Kidney epithelial cell (primary cell): ENCODE measurements around the gene PANX2. TPM values are rescaled to one million over a fixed set of nuclear protein-coding genes. Genes with fewer than 3 reads are reported as not detected.

Experiments
- DNase-seq: peaks from one replicate; pipeline ENCODE4 v3.0.0-alpha.2; 2010; ENCODE audit warnings: low read depth
- H3K27me3 ChIP-seq: 2 replicates; pipeline ENCODE4 v1.6.0; 2011; ENCODE audit warnings: low read length; ENCODE audit not compliant: control insufficient read depth, insufficient read depth
- H3K36me3 ChIP-seq: 2 replicates; pipeline ENCODE4 v1.5.1; 2011; ENCODE audit warnings: low read length; ENCODE audit not compliant: control insufficient read depth, insufficient read depth
- H3K4me3 ChIP-seq: 2 replicates; pipeline ENCODE4 v1.5.1; 2011; ENCODE audit warnings: low read depth, mild to moderate bottlenecking, control low read depth, low read length
- total RNA-seq: library from RNA; depleted of rRNA; stranded (reverse); fragments of >200 nt; gene quantifications from 2 replicates; pipeline ENCODE4 v1.2.3, GENCODE V29; 2015
- TF ChIP-seq, protein P1 (sequence below): IDR thresholded peaks from 2 replicates; pipeline ENCODE4 v1.5.1; 2011; ENCODE audit warnings: mild to moderate bottlenecking, moderate library complexity, low read length, control low read depth, inconsistent platforms; ENCODE audit not compliant: insufficient read depth, poor library complexity, severe bottlenecking

Gene PANX2
- total RNA-seq, 1 donor from 2014 or later: 0.33 TPM

DNA sequence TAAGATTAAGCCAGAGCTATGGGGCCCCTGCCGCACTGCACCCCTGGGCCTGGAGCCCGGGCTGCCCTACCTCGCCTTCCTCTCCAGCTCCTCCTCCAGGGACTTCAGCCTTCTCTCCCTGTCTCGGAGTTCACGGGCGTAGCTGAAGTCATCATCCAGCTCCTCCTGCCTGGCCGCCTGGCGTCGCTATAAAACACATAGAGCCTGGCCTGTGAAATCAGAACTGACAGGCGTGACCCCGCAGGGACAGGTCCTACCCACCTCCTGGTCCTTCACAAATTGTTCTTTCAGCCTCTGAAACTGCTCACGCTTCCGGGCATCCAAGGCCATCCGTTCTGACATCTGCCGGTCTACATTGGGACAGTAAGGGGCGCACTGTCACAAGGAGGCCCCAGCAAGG, 53.5 kb downstream of the PANX2 start:
- Histone ChIP-seq H3K36me3 (no peaks in the 10 kb centered on the region), H3K27me3 (no peaks in the 10 kb centered on the region), H3K4me3 (no peak overlapping the region)
- TF ChIP-seq, protein P1, sequence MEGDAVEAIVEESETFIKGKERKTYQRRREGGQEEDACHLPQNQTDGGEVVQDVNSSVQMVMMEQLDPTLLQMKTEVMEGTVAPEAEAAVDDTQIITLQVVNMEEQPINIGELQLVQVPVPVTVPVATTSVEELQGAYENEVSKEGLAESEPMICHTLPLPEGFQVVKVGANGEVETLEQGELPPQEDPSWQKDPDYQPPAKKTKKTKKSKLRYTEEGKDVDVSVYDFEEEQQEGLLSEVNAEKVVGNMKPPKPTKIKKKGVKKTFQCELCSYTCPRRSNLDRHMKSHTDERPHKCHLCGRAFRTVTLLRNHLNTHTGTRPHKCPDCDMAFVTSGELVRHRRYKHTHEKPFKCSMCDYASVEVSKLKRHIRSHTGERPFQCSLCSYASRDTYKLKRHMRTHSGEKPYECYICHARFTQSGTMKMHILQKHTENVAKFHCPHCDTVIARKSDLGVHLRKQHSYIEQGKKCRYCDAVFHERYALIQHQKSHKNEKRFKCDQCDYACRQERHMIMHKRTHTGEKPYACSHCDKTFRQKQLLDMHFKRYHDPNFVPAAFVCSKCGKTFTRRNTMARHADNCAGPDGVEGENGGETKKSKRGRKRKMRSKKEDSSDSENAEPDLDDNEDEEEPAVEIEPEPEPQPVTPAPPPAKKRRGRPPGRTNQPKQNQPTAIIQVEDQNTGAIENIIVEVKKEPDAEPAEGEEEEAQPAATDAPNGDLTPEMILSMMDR: no peak
- DNase-seq: no peak

DNA sequence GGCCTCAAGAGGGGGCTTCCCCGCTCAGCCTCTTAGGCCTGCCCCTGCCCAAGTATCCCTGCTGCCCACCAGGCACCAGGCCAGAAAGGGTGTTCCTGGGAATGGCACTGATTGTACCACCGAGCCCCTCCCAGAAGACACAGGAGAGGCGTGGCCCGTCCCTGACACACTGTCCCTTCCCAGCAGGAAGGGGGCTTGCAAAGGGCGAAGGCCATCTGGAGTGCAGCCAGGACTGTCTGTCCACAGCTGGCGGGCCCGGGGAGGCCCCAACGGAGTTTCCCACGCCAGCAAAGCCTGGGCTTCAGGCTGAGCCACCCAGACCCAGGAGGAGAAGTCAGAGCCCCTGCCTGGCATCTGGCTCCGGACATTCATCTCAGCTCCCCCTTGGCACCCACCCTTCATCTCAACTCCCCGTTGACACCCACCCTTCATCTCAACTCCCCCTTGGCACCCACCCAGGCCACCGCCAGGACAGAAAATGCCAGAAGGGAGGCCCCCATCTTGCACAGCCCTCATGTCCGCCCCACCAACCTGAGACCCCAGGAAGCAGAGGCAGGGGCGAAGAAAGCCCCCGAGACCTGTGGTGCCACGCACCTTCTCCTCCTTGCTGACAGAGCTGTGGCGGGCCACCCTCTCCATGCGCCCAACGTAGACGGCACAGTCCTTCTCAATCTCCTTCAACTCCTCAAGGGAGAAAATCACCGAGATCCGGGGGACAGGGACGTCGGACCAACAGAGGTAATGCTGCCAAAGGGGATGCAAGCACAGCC, 54.9 kb downstream of the PANX2 start:
- TF ChIP-seq, protein P1: no peak
- H3K36me3 ChIP-seq: no peaks in the 10 kb centered on the region
- no peaks in the 10 kb centered on the region for H3K27me3 ChIP-seq
- no peak for DNase-seq
- H3K4me3 ChIP-seq: no peak overlapping the region

DNA sequence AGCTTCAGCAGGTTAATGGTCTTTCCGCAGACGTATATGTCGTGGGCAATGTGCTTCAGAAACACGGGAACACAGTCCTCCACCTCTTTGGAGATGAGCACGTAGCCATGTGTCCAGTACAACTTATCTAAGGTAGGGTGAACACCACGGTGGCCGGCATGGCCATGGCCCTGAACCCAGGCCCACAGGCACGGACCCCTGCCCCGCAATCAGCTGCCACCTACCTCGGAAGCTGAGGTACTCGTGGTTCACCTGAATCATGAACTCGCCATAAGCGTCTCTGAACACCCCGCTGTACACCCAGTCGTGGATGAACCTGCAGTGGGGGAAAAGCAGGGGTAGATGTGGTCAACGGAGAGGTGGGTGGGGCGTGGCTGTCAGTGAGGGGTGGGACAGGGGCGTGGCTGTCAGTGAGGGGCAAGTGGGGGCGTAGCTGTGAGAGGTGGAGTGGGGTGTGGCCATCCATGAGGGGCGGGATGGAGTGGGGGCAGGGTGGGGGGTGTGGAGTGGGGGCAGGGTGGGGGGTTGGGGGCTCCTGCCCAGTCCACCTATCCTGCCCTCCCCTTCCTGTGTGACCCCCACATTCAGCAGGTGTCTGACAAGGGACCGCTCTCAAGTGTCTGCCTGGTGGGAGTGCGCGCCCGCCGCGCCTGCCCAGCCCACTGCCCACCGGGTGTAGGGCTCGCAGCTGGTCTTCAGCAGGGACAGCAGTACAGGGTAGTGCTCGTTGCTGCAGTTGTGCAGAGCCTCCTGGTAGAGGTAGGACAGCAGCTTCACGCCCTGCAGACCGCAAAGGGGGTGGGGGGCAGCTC, 55.7 kb downstream of the PANX2 start:
- no peak for DNase-seq
- Histone ChIP-seq H3K36me3 (no peaks in the 10 kb centered on the region), H3K27me3 (no peaks in the 10 kb centered on the region), H3K4me3 (no peak overlapping the region)
- TF ChIP-seq, protein P1: no peak

DNA sequence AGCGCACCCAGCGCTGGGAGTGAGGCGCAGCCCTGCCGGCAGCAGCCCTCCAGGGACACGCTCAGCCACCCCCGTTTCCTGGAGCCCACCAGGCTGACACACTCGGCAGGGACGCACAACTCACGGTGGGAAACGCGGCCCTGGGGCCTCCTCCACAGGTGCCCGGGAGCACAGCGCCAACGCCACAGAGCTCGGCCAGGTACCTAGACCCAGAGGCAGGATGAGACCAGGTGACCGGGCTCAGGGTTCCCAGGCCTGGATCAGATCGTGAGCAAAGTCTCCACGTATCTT, 56.3 kb downstream of the PANX2 start:
- no peak overlapping the region for H3K4me3 ChIP-seq
- TF ChIP-seq, protein P1: no peak
- H3K36me3 ChIP-seq: no peaks in the 10 kb centered on the region
- DNase-seq: no peak
- H3K27me3 ChIP-seq: no peaks in the 10 kb centered on the region

DNA sequence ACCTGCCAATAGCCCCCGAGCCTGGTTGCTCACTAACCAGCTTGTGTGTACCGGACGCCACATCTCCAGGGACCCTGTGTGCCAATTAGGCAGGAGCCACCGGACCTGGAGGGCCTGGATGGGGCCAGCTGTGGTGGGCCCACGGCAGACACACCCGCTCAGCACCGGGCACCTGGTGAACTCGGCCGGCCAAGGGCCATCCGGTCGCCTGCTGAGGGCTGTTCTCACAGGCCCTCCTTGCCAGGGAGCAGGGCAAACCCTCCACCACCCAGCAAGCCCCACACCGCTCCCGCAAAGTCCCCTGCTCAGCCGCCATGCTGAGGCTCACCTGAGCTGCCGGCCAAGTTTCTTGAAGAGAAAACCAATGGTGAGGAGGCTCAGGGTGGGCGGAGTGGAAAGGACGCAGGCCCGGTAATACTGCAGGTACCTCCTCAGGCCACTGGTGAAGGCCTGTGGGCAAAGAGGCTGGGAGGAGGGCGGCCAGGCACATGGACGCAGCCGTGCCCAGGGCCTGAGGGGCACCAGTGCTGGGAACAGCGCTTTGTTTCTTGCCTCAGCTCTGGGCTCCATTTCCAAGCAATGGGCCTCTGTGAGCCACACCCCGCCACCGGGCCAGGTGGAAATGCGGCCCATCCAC, 57.2 kb downstream of the PANX2 start:
- TF ChIP-seq, protein P1: no peak
- H3K4me3 ChIP-seq: no peak overlapping the region
- no peak for DNase-seq
- H3K36me3 ChIP-seq: no peaks in the 10 kb centered on the region
- H3K27me3 ChIP-seq: no peaks in the 10 kb centered on the region
